HG02798 (cell line): ENCODE results near the gene ANKIB1.
"Not testable (repeated sequence)": the region's sequence is repeated elsewhere in the genome, so short reads cannot be mapped to it uniquely, and the experiment has no call there.

ENCODE experiments used
- ATAC-seq: cut with Tn5 transposase; IDR thresholded peaks from one replicate; pipeline ENCODE4 v1.9.1; 2021; ENCODE audit warnings: mild to moderate bottlenecking; ENCODE audit not compliant: unreplicated experiment, poor library complexity

Gene ANKIB1

GRCh38 chr7:92325858-92326257, 80.1 kb downstream of the ANKIB1 start:
- ATAC-seq: no peak

GRCh38 chr7:92330835-92331438, 85.2 kb downstream of the ANKIB1 start:
- no peak for ATAC-seq

- no peak for ATAC-seq
Measured at GRCh38 chr7:92331508-92331907, 85.7 kb downstream of the ANKIB1 start.

GRCh38 chr7:92332782-92333181, 87.0 kb downstream of the ANKIB1 start:
- ATAC-seq: no peak

GRCh38 chr7:92333866-92334265, 88.1 kb downstream of the ANKIB1 start:
- ATAC-seq: no peak

- ATAC-seq: no peak
Measured at GRCh38 chr7:92335574-92335973, 89.8 kb downstream of the ANKIB1 start.

GRCh38 chr7:92336662-92337340, 91.0 kb downstream of the ANKIB1 start:
- no peak for ATAC-seq

- ATAC-seq: no peak
Measured at GRCh38 chr7:92340016-92340415, 94.2 kb downstream of the ANKIB1 start.

GRCh38 chr7:92343714-92344113, 97.9 kb downstream of the ANKIB1 start:
- no peak for ATAC-seq

- ATAC-seq: no peak
Measured at GRCh38 chr7:92352009-92352408, 106.2 kb downstream of the ANKIB1 start.

- ATAC-seq: no peak
Measured at GRCh38 chr7:92354214-92354613, 108.4 kb downstream of the ANKIB1 start.

GRCh38 chr7:92356406-92356805, 110.6 kb downstream of the ANKIB1 start:
- no peak for ATAC-seq

- ATAC-seq: no peak
Measured at GRCh38 chr7:92357260-92357659, 111.5 kb downstream of the ANKIB1 start.

- ATAC-seq: not testable (repeated sequence)
Measured at GRCh38 chr7:92359179-92359578, 113.4 kb downstream of the ANKIB1 start.

GRCh38 chr7:92359801-92360200, 114.0 kb downstream of the ANKIB1 start:
- ATAC-seq: no peak

GRCh38 chr7:92360387-92360786, 114.6 kb downstream of the ANKIB1 start:
- no peak for ATAC-seq

GRCh38 chr7:92362131-92362530, 116.4 kb downstream of the ANKIB1 start:
- no peak for ATAC-seq

GRCh38 chr7:92366730-92367129, 121.0 kb downstream of the ANKIB1 start:
- ATAC-seq: no peak

GRCh38 chr7:92368741-92369140, 123.0 kb downstream of the ANKIB1 start:
- ATAC-seq: no peak

GRCh38 chr7:92375013-92375412, 129.2 kb downstream of the ANKIB1 start:
- ATAC-seq: no peak

GRCh38 chr7:92391071-92391470, 145.3 kb downstream of the ANKIB1 start:
- ATAC-seq: no peak

- no peak for ATAC-seq
Measured at GRCh38 chr7:92397542-92397941, 151.8 kb downstream of the ANKIB1 start.
